PC-9 (cell line): ENCODE data around the gene FDX2. TPM values are rescaled to one million over a fixed set of nuclear protein-coding genes. Genes with fewer than 3 reads are reported as not detected.

ENCODE experiments used
- BruUV-seq: library from RNA; stranded (reverse); fragments of 400-500 nt; replicated peaks from 2 replicates; lab custom pipeline; 2021; lab: Mats Ljungman, UMichigan
- CTCF ChIA-PET: fragments of 300-600 bp; sonication (Branson Sonifier 250); formaldehyde crosslinking; loops from one replicate; lab custom pipeline; 2022; ENCODE audit warnings: antibody characterized with exemption; lab: Charles Lee
- POLR2A ChIA-PET: fragments of 300-600 bp; sonication (Branson Sonifier 250); formaldehyde crosslinking; loops from one replicate; lab custom pipeline; 2022; ENCODE audit warnings: antibody characterized with exemption; ENCODE audit not compliant: unreplicated experiment; lab: Charles Lee
- DNase-seq, 2 experiments: peaks; one replicate each; pipeline versions ENCODE4 v3.0.0 to v3.0.0-alpha.2; 2015 to 2022; ENCODE audit warnings: mixed read lengths in 1 of 2
- H2AFZ ChIP-seq: fragments of 200-600 bp; sonication (generic); 2 replicates; pipeline ENCODE4 v1.8.1; 2017; ENCODE audit warnings: antibody characterized with exemption
- H3F3A ChIP-seq: fragments of 200-600 bp; sonication (generic); 2 replicates; pipeline ENCODE4 v1.8.1; 2017; ENCODE audit warnings: antibody characterized with exemption, mild to moderate bottlenecking, low read depth; ENCODE audit not compliant: insufficient read depth
- H3K27ac ChIP-seq: fragments of 200-600 bp; sonication (generic); 2 replicates; pipeline ENCODE4 v1.6.1; 2016; ENCODE audit warnings: mixed run types
- H3K27me3 ChIP-seq: fragments of 200-600 bp; sonication (generic); 2 replicates; pipeline ENCODE4 v1.6.1; 2016; ENCODE audit warnings: low read depth, mixed run types; ENCODE audit not compliant: insufficient read depth
- H3K36me3 ChIP-seq: fragments of 200-600 bp; sonication (generic); 2 replicates; pipeline ENCODE4 v1.6.1; 2016; ENCODE audit warnings: low read depth, mixed run types
- H3K4me1 ChIP-seq: fragments of 200-600 bp; sonication (generic); replicated peaks from 2 replicates; pipeline ENCODE4 v1.6.1; 2016; ENCODE audit warnings: mixed run types; ENCODE audit not compliant: insufficient read depth
- H3K4me2 ChIP-seq: fragments of 200-600 bp; sonication (generic); 2 replicates; pipeline ENCODE4 v1.6.1; 2017; ENCODE audit warnings: mixed run types
- H3K4me3 ChIP-seq: fragments of 200-600 bp; sonication (generic); 2 replicates; pipeline ENCODE4 v1.6.1; 2016; ENCODE audit warnings: mixed run types
- H3K79me2 ChIP-seq: fragments of 200-600 bp; sonication (generic); 2 replicates; pipeline ENCODE4 v1.6.1; 2017; ENCODE audit warnings: low read depth, mixed run types
- H3K9me2 ChIP-seq: fragments of 200-600 bp; sonication (generic); 2 replicates; pipeline ENCODE4 v1.8.1; 2017; ENCODE audit warnings: mild to moderate bottlenecking; ENCODE audit not compliant: insufficient read depth
- H3K9me3 ChIP-seq: fragments of 200-600 bp; sonication (generic); 2 replicates; pipeline ENCODE4 v1.8.1; 2016; ENCODE audit warnings: low read depth; ENCODE audit not compliant: insufficient read depth
- H4K20me1 ChIP-seq: fragments of 200-600 bp; sonication (generic); 2 replicates; pipeline ENCODE4 v1.8.1; 2017; ENCODE audit not compliant: insufficient read depth
- EZH2 ChIP-seq: fragments of 200-600 bp; sonication (generic); IDR thresholded peaks from 2 replicates; pipeline ENCODE4 v1.8.0; 2017; ENCODE audit warnings: antibody characterized with exemption, low read depth
- intact Hi-C: fragments of 100-400 bp; cut with micrococcal nuclease; formaldehyde crosslinking; loops from one replicate; pipeline ENCODE4 v1.10.0; 2022; ENCODE audit not compliant: unreplicated experiment
- total RNA-seq: library from RNA; stranded (reverse); gene quantifications from 2 replicates; pipeline ENCODE4 v1.2.3, GENCODE V29; 2021
- TF ChIP-seq, protein P1 (sequence below): fragments of 200-600 bp; sonication (generic); conservative IDR thresholded peaks from 2 replicates; pipeline ENCODE4 v1.6.1; 2017; ENCODE audit warnings: mixed run types, antibody characterized with exemption, mild to moderate bottlenecking, moderate library complexity

The FDX2 gene
- total RNA-seq, 1 experiment from 2014 or later: 23.1 TPM

DNA sequence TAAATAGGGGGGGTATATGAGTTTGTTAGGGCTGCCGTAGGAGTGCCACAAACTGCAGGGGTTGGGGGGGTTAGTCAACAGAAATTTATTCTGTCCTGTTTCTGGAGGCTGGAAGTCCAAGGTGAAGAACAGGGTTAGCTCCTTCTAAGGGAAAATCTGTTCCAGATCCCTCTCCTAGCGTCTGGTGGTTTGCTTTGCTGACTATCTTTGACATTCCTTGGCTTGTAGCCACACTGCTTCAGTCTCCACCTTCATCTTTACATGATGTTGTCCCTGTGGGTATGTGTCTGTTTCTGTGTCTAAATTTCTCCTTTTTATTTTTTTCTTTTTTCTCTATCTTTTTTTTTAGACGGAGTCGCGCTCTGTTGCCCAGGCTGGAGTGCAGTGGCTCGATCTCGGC lies 53.0 kb downstream of the FDX2 start:
- Histone ChIP-seq H3K79me2 (no peaks in the 10 kb centered on the region), H3K27me3 (no peaks in the 10 kb centered on the region), H3K27ac (no peak overlapping the region), H3F3A (peaks cover 32% of the 10 kb centered on the region), H3K4me3 (no peak overlapping the region), H3K9me2 (no peaks in the 10 kb centered on the region), H3K9me3 (no peaks in the 10 kb centered on the region), H2AFZ (no peak overlapping the region), H3K4me1 (peaks cover 18% of the 10 kb centered on the region), H3K36me3 (no peaks in the 10 kb centered on the region), H4K20me1 (0 out of 2 replicates have a peak, but pooled peaks cover 3% of the 10 kb centered on the region), H3K4me2 (no peak overlapping the region)
- ChIA-PET POLR2A (no interaction called here), CTCF (interaction anchor here (0.7 kb wide), 1 partner anchor 216 kb away, joined by 3 read pairs; no protein-coding TSS in a partner anchor)
- no peak for DNase-seq
- intact Hi-C loops: loop anchor here (10.0 kb wide), 1 partner anchor 302 kb away; the partner anchor contains the start of genes CDKN2D and KRI1
- TF ChIP-seq, protein P1, sequence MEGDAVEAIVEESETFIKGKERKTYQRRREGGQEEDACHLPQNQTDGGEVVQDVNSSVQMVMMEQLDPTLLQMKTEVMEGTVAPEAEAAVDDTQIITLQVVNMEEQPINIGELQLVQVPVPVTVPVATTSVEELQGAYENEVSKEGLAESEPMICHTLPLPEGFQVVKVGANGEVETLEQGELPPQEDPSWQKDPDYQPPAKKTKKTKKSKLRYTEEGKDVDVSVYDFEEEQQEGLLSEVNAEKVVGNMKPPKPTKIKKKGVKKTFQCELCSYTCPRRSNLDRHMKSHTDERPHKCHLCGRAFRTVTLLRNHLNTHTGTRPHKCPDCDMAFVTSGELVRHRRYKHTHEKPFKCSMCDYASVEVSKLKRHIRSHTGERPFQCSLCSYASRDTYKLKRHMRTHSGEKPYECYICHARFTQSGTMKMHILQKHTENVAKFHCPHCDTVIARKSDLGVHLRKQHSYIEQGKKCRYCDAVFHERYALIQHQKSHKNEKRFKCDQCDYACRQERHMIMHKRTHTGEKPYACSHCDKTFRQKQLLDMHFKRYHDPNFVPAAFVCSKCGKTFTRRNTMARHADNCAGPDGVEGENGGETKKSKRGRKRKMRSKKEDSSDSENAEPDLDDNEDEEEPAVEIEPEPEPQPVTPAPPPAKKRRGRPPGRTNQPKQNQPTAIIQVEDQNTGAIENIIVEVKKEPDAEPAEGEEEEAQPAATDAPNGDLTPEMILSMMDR: no peak
- TF ChIP-seq EZH2: no peak
- BruUV-seq: no TSS peak

DNA sequence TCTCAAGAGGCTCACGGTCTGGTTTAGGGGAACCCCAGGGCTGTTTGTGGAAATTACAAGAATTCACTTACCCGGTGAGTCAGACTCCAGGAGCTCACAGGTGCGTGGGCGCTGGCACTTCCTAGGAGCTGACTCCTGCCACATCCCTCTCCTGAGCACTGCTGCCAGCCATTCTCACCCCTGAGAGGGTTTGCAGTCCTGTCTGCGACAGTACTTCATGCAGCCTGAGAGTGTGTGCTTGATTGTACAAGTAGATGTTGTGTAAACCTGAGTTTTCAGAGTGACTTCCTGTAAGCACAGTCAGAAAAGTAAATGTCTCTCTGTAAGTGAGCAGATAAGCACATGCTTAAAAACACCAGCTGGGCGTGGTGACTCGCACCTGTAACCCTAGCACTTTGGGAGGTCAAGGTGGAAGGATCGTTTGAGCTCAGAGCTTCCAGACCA lies 55.7 kb downstream of the FDX2 start:
- peak in 1 of 2 experiments; percentile 76 for DNase-seq
- no peak for TF ChIP-seq EZH2
- TF ChIP-seq, protein P1: no peak
- no peaks in the 10 kb centered on the region for H3K9me2 ChIP-seq
- peaks cover 18% of the 10 kb centered on the region for H3K4me1 ChIP-seq
- BruUV-seq: no TSS peak
- ChIA-PET POLR2A (interaction anchor here (0.6 to 0.8 kb wide), 5 partner anchors 31 to 490 kb away, joined by 3 to 10 read pairs (median 4); no protein-coding TSS in a partner anchor), CTCF (interaction anchor here (0.6 to 3.2 kb wide), 8 partner anchors 10 to 140 kb away, joined by 3 to 30 read pairs (median 6); partner anchors contain the start of genes ICAM5 and TYK2)
- peaks cover 49% of the 10 kb centered on the region for H3F3A ChIP-seq
- no peaks in the 10 kb centered on the region for H3K9me3 ChIP-seq
- H3K27ac ChIP-seq: 0 out of 2 replicates have a peak overlapping the region, but pooled peaks have one; percentile 5
- intact Hi-C loops: loop anchor here (10.0 kb wide), 1 partner anchor 305 kb away; the partner anchor contains the start of genes CDKN2D and KRI1
- H3K4me3 ChIP-seq: no peak overlapping the region
- H3K79me2 ChIP-seq: no peaks in the 10 kb centered on the region
- no peak overlapping the region for H3K4me2 ChIP-seq
- 0 out of 2 replicates have a peak, but pooled peaks cover 3% of the 10 kb centered on the region for H4K20me1 ChIP-seq
- no peak overlapping the region for H2AFZ ChIP-seq
- no peaks in the 10 kb centered on the region for H3K27me3 ChIP-seq
- H3K36me3 ChIP-seq: peaks cover 3% of the 10 kb centered on the region; the same call in 1 of the 2 replicates

Other genes with a start within 250 kb of the FDX2 start
- gene SHFL, start 229.7 kb downstream of the FDX2 start, total RNA-seq: 25.6 and 30.6 TPM in 2 replicates
- gene ANGPTL6, start 213.3 kb downstream of the FDX2 start, total RNA-seq: not detected in 2 replicates
- 38.4 and 41.0 TPM in 2 replicates for gene PPAN, start 209.7 kb downstream of the FDX2 start, total RNA-seq
- 23.7 and 27.4 TPM in 2 replicates for gene P2RY11, start 204.3 kb downstream of the FDX2 start, total RNA-seq
- gene EIF3G, start 196.1 kb downstream of the FDX2 start, total RNA-seq: 195 and 234 TPM in 2 replicates
- gene DNMT1, start 121.1 kb downstream of the FDX2 start, total RNA-seq: 111 and 117 TPM in 2 replicates
- 6.9 and 7.3 TPM in 2 replicates for gene S1PR2, start 84.7 kb downstream of the FDX2 start, total RNA-seq
- gene MRPL4, start 63.8 kb downstream of the FDX2 start, total RNA-seq: 96.4 and 98.2 TPM in 2 replicates
- gene ICAM1, start 44.9 kb downstream of the FDX2 start, total RNA-seq: 23.8 and 32.9 TPM in 2 replicates
- gene ICAM4, start 29.1 kb downstream of the FDX2 start, total RNA-seq: 0.52 and 0.68 TPM in 2 replicates
- gene ICAM5, start 26.1 kb downstream of the FDX2 start, total RNA-seq: 19.2 and 24.0 TPM in 2 replicates
- 7.5 and 10.2 TPM in 2 replicates for gene ZGLP1, start 6.2 kb downstream of the FDX2 start, total RNA-seq
- gene RAVER1, start 17.5 kb upstream of the FDX2 start, total RNA-seq: 52.9 and 83.9 TPM in 2 replicates
- 14.0 and 22.7 TPM in 2 replicates for gene ICAM3, start 23.6 kb upstream of the FDX2 start, total RNA-seq
- 94.7 and 102 TPM in 2 replicates for gene TYK2, start 64.6 kb upstream of the FDX2 start, total RNA-seq
- gene CDC37, start 87.5 kb upstream of the FDX2 start, total RNA-seq: 156 and 191 TPM in 2 replicates
- 8.9 and 10.4 TPM in 2 replicates for gene PDE4A, start 104.5 kb upstream of the FDX2 start, total RNA-seq
- 154 and 170 TPM in 2 replicates for gene KEAP1, start 187.3 kb upstream of the FDX2 start, total RNA-seq
- gene S1PR5, start 201.4 kb upstream of the FDX2 start, total RNA-seq: 7.9 and 9.5 TPM in 2 replicates
- gene ATG4D, start 227.9 kb upstream of the FDX2 start, total RNA-seq: 33.1 and 40.2 TPM in 2 replicates
- 24.5 and 27.0 TPM in 2 replicates for gene KRI1, start 250.0 kb upstream of the FDX2 start, total RNA-seq